ENCODE results near the gene NSD1. TPM values are rescaled to one million over a fixed set of nuclear protein-coding genes. Genes with fewer than 3 reads are reported as not detected.

Gene NSD1
- total and polyA plus RNA-seq, 7 donors, result 3.0 to 41.5 (median 34.6) TPM

GRCh38 chr5:177131352-177132135, 2.0 kb upstream of the NSD1 start:
- Histone ChIP-seq H3K4me3 (peak overlapping the region in 3 of 4 donors; percentile 57 to 86 (median 74)), H3K4me1 (peaks cover 0 to 38% (median 32%) of the 10 kb centered on the region in 4 donors), H3K9me3 (no peaks in the 10 kb centered on the region), H3K27me3 (no peaks in the 10 kb centered on the region), H3K27ac (peak overlapping the region; percentile 86 to 95 (median 93)), H3K36me3 (peaks cover 0 to 15% (median 0%) of the 10 kb centered on the region in 4 donors)
- 82 to 89% methylated on average over 31 of the region's 31 CpGs for WGBS, 2 donors
- TF ChIP-seq, protein P1, sequence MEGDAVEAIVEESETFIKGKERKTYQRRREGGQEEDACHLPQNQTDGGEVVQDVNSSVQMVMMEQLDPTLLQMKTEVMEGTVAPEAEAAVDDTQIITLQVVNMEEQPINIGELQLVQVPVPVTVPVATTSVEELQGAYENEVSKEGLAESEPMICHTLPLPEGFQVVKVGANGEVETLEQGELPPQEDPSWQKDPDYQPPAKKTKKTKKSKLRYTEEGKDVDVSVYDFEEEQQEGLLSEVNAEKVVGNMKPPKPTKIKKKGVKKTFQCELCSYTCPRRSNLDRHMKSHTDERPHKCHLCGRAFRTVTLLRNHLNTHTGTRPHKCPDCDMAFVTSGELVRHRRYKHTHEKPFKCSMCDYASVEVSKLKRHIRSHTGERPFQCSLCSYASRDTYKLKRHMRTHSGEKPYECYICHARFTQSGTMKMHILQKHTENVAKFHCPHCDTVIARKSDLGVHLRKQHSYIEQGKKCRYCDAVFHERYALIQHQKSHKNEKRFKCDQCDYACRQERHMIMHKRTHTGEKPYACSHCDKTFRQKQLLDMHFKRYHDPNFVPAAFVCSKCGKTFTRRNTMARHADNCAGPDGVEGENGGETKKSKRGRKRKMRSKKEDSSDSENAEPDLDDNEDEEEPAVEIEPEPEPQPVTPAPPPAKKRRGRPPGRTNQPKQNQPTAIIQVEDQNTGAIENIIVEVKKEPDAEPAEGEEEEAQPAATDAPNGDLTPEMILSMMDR (IDR thresholded peaks at IDR 0.05), result no peak
- TF ChIP-seq EP300 (IDR thresholded peaks at IDR 0.05) (no peak), POLR2A (IDR thresholded peaks at IDR 0.05) (no peak), POLR2AphosphoS5 (IDR thresholded peaks at IDR 0.05) (no peak)
- peak; percentile 66 for DNase-seq
- intact Hi-C loops (cut with DNase I), result loop anchor here (2.0 kb wide), 1 partner anchor 15 kb away; no protein-coding TSS in a partner anchor

GRCh38 chr5:177132136-177133095, 1.2 kb upstream of the NSD1 start:
- H3K27ac ChIP-seq, result peak overlapping the region; percentile 86 to 95 (median 93)
- TF ChIP-seq POLR2AphosphoS5 (IDR thresholded peaks at IDR 0.05) (no peak), EP300 (IDR thresholded peaks at IDR 0.05) (no peak), POLR2A (IDR thresholded peaks at IDR 0.05) (no peak)
- TF ChIP-seq, protein P1 (IDR thresholded peaks at IDR 0.05), result no peak
- H3K27me3 ChIP-seq, result no peaks in the 10 kb centered on the region
- 49 to 83% methylated on average over 100 of the region's 100 CpGs for WGBS, 2 donors
- intact Hi-C loops (cut with DNase I), result loop anchor here (2.0 kb wide), 1 partner anchor 16 kb away; no protein-coding TSS in a partner anchor
- H3K4me3 ChIP-seq, result peak overlapping the region; percentile 32 to 86 (median 66)
- H3K4me1 ChIP-seq, result peaks cover 0 to 47% (median 40%) of the 10 kb centered on the region in 4 donors
- H3K9me3 ChIP-seq, result no peaks in the 10 kb centered on the region
- H3K36me3 ChIP-seq, result peaks cover 0 to 23% (median 0%) of the 10 kb centered on the region in 4 donors
- DNase-seq, result peak; percentile 69

- H3K27ac ChIP-seq, result peak overlapping the region; percentile 86 to 95 (median 93)
- no peak for TF ChIP-seq EP300 (IDR thresholded peaks at IDR 0.05)
- TF ChIP-seq POLR2AphosphoS5 (IDR thresholded peaks at IDR 0.05), result peak in 2 of 4 donors; percentile 40 to 44
- TF ChIP-seq POLR2A (IDR thresholded peaks at IDR 0.05), result peak; percentile 18 to 38
- TF ChIP-seq, protein P1 (IDR thresholded peaks at IDR 0.05), result no peak
- peak overlapping the region; percentile 57 to 86 (median 74) for H3K4me3 ChIP-seq
- H3K36me3 ChIP-seq, result peaks cover 0 to 36% (median 0%) of the 10 kb centered on the region in 4 donors
- intact Hi-C loops (cut with DNase I), result loop anchor here (2.0 kb wide), 1 partner anchor 17 kb away; no protein-coding TSS in a partner anchor
- H3K9me3 ChIP-seq, result no peaks in the 10 kb centered on the region
- H3K4me1 ChIP-seq, result peaks cover 0 to 63% (median 51%) of the 10 kb centered on the region in 4 donors
- no peaks in the 10 kb centered on the region for H3K27me3 ChIP-seq
- peak; percentile 80 for DNase-seq
- 1% methylated on average over 73 to 83 of the region's 83 CpGs for WGBS, 2 donors
Measured at GRCh38 chr5:177133853-177134696, 502 bp downstream of the NSD1 start.

Data from sigmoid colon (tissue), 7 donors.